ENCODE measurements around the gene GUCY2C. TPM values are rescaled to one million over a fixed set of nuclear protein-coding genes. Genes with fewer than 3 reads are reported as not detected.

Gene GUCY2C
- total and polyA plus RNA-seq, 9 donors: 0.36 TPM; not detected in 8

- intact Hi-C loops (cut with DNase I): no loop called here
- DNase-seq: no peak
- WGBS, 3 donors: 90 to 95% (median 93%) methylated on average over 3 of the region's 3 CpGs
- Histone ChIP-seq H3K27me3 (no peaks in the 10 kb centered on the region), H3K36me3 (no peaks in the 10 kb centered on the region), H3K4me1 (ENCODE audit: insufficient read depth) (no peaks in the 10 kb centered on the region), H3K4me3 (no peak overlapping the region), H3K9me3 (no peaks in the 10 kb centered on the region), H3K27ac (no peak overlapping the region)
- TF ChIP-seq POLR2A (IDR thresholded peaks at IDR 0.05): no peak
- TF ChIP-seq EP300 (IDR thresholded peaks at IDR 0.05): no peak
- no peak for TF ChIP-seq CTCF (IDR thresholded peaks at IDR 0.05)
These were observed 84.7 kb downstream of the GUCY2C start for GRCh38 chr12:14611640-14612203.

GRCh38 chr12:14607568-14607967, 88.8 kb downstream of the GUCY2C start:
- H3K27ac ChIP-seq: no peak overlapping the region
- no peaks in the 10 kb centered on the region for H3K27me3 ChIP-seq
- H3K36me3 ChIP-seq: no peaks in the 10 kb centered on the region
- no peak overlapping the region for H3K4me3 ChIP-seq
- intact Hi-C loops (cut with DNase I): no loop called here
- H3K4me1 ChIP-seq (ENCODE audit: insufficient read depth): no peaks in the 10 kb centered on the region
- no peak for TF ChIP-seq POLR2A (IDR thresholded peaks at IDR 0.05)
- TF ChIP-seq CTCF (IDR thresholded peaks at IDR 0.05): no peak
- no peak for TF ChIP-seq EP300 (IDR thresholded peaks at IDR 0.05)
- no peak for DNase-seq
- no peaks in the 10 kb centered on the region for H3K9me3 ChIP-seq

- intact Hi-C loops (cut with DNase I): no loop called here
- TF ChIP-seq POLR2A (IDR thresholded peaks at IDR 0.05): no peak
- no peak for TF ChIP-seq EP300 (IDR thresholded peaks at IDR 0.05)
- TF ChIP-seq CTCF (IDR thresholded peaks at IDR 0.05): no peak
- no peak overlapping the region for H3K27ac ChIP-seq
- no peak overlapping the region for H3K4me3 ChIP-seq
- H3K9me3 ChIP-seq: no peaks in the 10 kb centered on the region
- DNase-seq: no peak
- H3K4me1 ChIP-seq (ENCODE audit: insufficient read depth): no peaks in the 10 kb centered on the region
- no peaks in the 10 kb centered on the region for H3K27me3 ChIP-seq
- no peaks in the 10 kb centered on the region for H3K36me3 ChIP-seq
- 79 to 81% (median 80%) methylated on average over 3 of the region's 3 CpGs for WGBS, 3 donors
These were observed 90.9 kb downstream of the GUCY2C start for GRCh38 chr12:14605401-14605989.

- intact Hi-C loops (cut with DNase I): no loop called here
- WGBS, 3 donors: 71 to 75% (median 74%) methylated on average over 4 of the region's 4 CpGs
These were observed 94.5 kb downstream of the GUCY2C start for GRCh38 chr12:14601692-14602478.

More at GRCh38 chr12:14601692-14602478, 94.5 kb downstream of the GUCY2C start:
- H3K36me3 ChIP-seq: no peaks in the 10 kb centered on the region
- H3K27me3 ChIP-seq: no peaks in the 10 kb centered on the region
- H3K4me1 ChIP-seq (ENCODE audit: insufficient read depth): no peaks in the 10 kb centered on the region
- no peak for TF ChIP-seq CTCF (IDR thresholded peaks at IDR 0.05)
- TF ChIP-seq POLR2A (IDR thresholded peaks at IDR 0.05): no peak
- no peak for TF ChIP-seq EP300 (IDR thresholded peaks at IDR 0.05)
- no peaks in the 10 kb centered on the region for H3K9me3 ChIP-seq
- H3K27ac ChIP-seq: no peak overlapping the region
- no peak for DNase-seq
- H3K4me3 ChIP-seq: no peak overlapping the region

Data from ovary (tissue), 9 donors.